Measurements from ENCODE around the gene NOL4L. TPM values are rescaled to one million over a fixed set of nuclear protein-coding genes. Genes with fewer than 3 reads are reported as not detected.

NOL4L gene
- total and polyA plus RNA-seq, 2 experiments from 2014 or later = 38.8 to 39.2 TPM

- no peaks in the 10 kb centered on the region; the same call in 2 of the 3 replicates for H3K9me3 Mint-ChIP-seq
- H3K4me2 ChIP-seq = no peak overlapping the region
- H3K36me3 ChIP-seq (ENCODE audit: insufficient read depth) = no peaks in the 10 kb centered on the region
- peaks cover 11% of the 10 kb centered on the region for H3K9me2 ChIP-seq (ENCODE audit: insufficient read depth)
- H3K27me3 Mint-ChIP-seq (ENCODE audit: insufficient read depth, low read depth, poor library complexity) = peaks cover 11% of the 10 kb centered on the region
- TF ChIP-seq NANOG (IDR thresholded peaks at IDR 0.05; ENCODE audit: borderline replicate concordance) (no peak), EZH2 (IDR thresholded peaks at IDR 0.05; ENCODE audit: low read depth, unreplicated experiment) (no peak), ZNF114 (CRISPR knock-in tag; IDR thresholded peaks at IDR 0.05) (no peak), STAT1 (IDR thresholded peaks at IDR 0.05; ENCODE audit: unreplicated experiment) (no peak), JUNB (IDR thresholded peaks at IDR 0.05; ENCODE audit: unreplicated experiment) (no peak), POLR2AphosphoS5 (IDR thresholded peaks at IDR 0.05; ENCODE audit: low read depth) (no peak), CREB1 (CRISPR knock-in tag; IDR thresholded peaks at IDR 0.05; ENCODE audit: low read depth) (no peak)
- TF ChIP-seq, protein P1, sequence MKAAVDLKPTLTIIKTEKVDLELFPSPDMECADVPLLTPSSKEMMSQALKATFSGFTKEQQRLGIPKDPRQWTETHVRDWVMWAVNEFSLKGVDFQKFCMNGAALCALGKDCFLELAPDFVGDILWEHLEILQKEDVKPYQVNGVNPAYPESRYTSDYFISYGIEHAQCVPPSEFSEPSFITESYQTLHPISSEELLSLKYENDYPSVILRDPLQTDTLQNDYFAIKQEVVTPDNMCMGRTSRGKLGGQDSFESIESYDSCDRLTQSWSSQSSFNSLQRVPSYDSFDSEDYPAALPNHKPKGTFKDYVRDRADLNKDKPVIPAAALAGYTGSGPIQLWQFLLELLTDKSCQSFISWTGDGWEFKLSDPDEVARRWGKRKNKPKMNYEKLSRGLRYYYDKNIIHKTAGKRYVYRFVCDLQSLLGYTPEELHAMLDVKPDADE (IDR thresholded peaks at IDR 0.05) = no peak
- TF ChIP-seq, protein P2, sequence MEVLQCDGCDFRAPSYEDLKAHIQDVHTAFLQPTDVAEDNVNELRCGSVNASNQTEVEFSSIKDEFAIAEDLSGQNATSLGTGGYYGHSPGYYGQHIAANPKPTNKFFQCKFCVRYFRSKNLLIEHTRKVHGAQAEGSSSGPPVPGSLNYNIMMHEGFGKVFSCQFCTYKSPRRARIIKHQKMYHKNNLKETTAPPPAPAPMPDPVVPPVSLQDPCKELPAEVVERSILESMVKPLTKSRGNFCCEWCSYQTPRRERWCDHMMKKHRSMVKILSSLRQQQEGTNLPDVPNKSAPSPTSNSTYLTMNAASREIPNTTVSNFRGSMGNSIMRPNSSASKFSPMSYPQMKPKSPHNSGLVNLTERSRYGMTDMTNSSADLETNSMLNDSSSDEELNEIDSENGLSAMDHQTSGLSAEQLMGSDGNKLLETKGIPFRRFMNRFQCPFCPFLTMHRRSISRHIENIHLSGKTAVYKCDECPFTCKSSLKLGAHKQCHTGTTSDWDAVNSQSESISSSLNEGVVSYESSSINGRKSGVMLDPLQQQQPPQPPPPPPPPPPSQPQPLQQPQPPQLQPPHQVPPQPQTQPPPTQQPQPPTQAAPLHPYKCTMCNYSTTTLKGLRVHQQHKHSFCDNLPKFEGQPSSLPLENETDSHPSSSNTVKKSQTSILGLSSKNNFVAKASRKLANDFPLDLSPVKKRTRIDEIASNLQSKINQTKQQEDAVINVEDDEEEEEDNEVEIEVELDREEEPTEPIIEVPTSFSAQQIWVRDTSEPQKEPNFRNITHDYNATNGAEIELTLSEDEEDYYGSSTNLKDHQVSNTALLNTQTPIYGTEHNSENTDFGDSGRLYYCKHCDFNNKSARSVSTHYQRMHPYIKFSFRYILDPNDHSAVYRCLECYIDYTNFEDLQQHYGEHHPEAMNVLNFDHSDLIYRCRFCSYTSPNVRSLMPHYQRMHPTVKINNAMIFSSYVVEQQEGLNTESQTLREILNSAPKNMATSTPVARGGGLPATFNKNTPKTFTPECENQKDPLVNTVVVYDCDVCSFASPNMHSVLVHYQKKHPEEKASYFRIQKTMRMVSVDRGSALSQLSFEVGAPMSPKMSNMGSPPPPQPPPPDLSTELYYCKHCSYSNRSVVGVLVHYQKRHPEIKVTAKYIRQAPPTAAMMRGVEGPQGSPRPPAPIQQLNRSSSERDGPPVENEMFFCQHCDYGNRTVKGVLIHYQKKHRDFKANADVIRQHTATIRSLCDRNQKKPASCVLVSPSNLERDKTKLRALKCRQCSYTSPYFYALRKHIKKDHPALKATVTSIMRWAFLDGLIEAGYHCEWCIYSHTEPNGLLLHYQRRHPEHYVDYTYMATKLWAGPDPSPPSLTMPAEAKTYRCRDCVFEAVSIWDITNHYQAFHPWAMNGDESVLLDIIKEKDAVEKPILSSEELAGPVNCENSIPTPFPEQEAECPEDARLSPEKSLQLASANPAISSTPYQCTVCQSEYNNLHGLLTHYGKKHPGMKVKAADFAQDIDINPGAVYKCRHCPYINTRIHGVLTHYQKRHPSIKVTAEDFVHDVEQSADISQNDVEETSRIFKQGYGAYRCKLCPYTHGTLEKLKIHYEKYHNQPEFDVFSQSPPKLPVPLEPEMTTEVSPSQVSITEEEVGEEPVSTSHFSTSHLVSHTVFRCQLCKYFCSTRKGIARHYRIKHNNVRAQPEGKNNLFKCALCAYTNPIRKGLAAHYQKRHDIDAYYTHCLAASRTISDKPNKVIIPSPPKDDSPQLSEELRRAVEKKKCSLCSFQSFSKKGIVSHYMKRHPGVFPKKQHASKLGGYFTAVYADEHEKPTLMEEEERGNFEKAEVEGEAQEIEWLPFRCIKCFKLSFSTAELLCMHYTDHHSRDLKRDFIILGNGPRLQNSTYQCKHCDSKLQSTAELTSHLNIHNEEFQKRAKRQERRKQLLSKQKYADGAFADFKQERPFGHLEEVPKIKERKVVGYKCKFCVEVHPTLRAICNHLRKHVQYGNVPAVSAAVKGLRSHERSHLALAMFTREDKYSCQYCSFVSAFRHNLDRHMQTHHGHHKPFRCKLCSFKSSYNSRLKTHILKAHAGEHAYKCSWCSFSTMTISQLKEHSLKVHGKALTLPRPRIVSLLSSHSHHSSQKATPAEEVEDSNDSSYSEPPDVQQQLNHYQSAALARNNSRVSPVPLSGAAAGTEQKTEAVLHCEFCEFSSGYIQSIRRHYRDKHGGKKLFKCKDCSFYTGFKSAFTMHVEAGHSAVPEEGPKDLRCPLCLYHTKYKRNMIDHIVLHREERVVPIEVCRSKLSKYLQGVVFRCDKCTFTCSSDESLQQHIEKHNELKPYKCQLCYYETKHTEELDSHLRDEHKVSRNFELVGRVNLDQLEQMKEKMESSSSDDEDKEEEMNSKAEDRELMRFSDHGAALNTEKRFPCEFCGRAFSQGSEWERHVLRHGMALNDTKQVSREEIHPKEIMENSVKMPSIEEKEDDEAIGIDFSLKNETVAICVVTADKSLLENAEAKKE (CRISPR knock-in tag; IDR thresholded peaks at IDR 0.05) = no peak
- no peak overlapping the region for H2AFZ ChIP-seq
- ATAC-seq (no peak), DNase-seq (ENCODE audit: low spot score) (no peak)
- 0 out of 2 replicates have a peak, but pooled peaks cover 6% of the 10 kb centered on the region for H3F3A ChIP-seq (replicated peaks; ENCODE audit: low read depth)
- H3K36me3 Mint-ChIP-seq (ENCODE audit: low read depth) = no peaks in the 10 kb centered on the region
- H3K79me2 ChIP-seq (replicated peaks; ENCODE audit: insufficient read depth) = no peaks in the 10 kb centered on the region
- H3K27ac ChIP-seq (ENCODE audit: low read depth) = no peak overlapping the region
- no peak overlapping the region for H3K27ac Mint-ChIP-seq
- no peak overlapping the region for H3K4me3 Mint-ChIP-seq
- peaks cover 10% of the 10 kb centered on the region for H3K4me1 Mint-ChIP-seq
- no peak overlapping the region for H3K4me3 ChIP-seq
- no peaks in the 10 kb centered on the region for H3K27me3 ChIP-seq (ENCODE audit: insufficient read depth)
- H4K20me1 ChIP-seq (replicated peaks; ENCODE audit: insufficient read depth) = no peaks in the 10 kb centered on the region
- H3K4me1 ChIP-seq (ENCODE audit: insufficient read depth) = peaks cover 11% of the 10 kb centered on the region; the same call in 1 of the 2 replicates
These were observed 28.3 kb upstream of the NOL4L start for GRCh38 chr20:32613192-32614053.

Data from GM23338 (cell line).